ENCODE data around the gene APH1A.

APH1A gene

DNA sequence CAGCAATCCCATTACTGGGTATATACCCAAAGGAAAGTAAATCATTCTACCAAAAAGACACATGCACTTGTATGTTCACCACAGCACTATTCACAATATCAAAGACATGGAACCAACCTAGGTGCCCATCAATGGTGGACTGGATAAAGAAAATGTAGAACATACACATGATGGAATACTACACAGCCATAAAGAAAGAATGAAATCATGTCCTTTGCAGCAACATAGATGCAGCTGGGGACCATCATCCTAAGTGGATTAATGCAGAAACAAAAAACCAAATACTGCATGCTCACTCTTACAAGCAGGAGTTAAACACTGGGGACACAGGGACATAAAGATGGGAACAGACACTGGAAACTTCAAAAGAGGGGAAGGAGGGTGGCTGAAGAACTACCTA is 41.6 kb downstream of the APH1A start:
- H3K9me3 ChIP-seq (ENCODE audit: low read length) = no peaks in the 10 kb centered on the region
- no peaks in the 10 kb centered on the region for H3K27me3 ChIP-seq (ENCODE audit: insufficient read depth, low read length)
- no peak overlapping the region for H3K4me3 ChIP-seq (ENCODE audit: low read depth, low read length, poor library complexity, severe bottlenecking)
- peaks cover 10% of the 10 kb centered on the region; the same call in 1 of the 2 replicates for H3K79me2 ChIP-seq (ENCODE audit: insufficient read depth, low read length)
- H3K9ac ChIP-seq (ENCODE audit: low read length) = no peak overlapping the region
- no peaks in the 10 kb centered on the region for H4K20me1 ChIP-seq (ENCODE audit: insufficient read depth, low read length)
- peaks cover 84% of the 10 kb centered on the region for H3K36me3 ChIP-seq (ENCODE audit: insufficient read depth, low read length)
- H3K4me1 ChIP-seq (ENCODE audit: insufficient read depth, low read length, severe bottlenecking) = no peaks in the 10 kb centered on the region
- no peaks in the 10 kb centered on the region for H3F3A ChIP-seq (ENCODE audit: insufficient read depth, low read length)
- no peak overlapping the region for H3K4me2 ChIP-seq (ENCODE audit: low read length)
- H2AFZ ChIP-seq (ENCODE audit: low read length) = no peak overlapping the region
- TF ChIP-seq, protein P1, sequence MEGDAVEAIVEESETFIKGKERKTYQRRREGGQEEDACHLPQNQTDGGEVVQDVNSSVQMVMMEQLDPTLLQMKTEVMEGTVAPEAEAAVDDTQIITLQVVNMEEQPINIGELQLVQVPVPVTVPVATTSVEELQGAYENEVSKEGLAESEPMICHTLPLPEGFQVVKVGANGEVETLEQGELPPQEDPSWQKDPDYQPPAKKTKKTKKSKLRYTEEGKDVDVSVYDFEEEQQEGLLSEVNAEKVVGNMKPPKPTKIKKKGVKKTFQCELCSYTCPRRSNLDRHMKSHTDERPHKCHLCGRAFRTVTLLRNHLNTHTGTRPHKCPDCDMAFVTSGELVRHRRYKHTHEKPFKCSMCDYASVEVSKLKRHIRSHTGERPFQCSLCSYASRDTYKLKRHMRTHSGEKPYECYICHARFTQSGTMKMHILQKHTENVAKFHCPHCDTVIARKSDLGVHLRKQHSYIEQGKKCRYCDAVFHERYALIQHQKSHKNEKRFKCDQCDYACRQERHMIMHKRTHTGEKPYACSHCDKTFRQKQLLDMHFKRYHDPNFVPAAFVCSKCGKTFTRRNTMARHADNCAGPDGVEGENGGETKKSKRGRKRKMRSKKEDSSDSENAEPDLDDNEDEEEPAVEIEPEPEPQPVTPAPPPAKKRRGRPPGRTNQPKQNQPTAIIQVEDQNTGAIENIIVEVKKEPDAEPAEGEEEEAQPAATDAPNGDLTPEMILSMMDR (IDR thresholded peaks at IDR 0.05; ENCODE audit: low read length) = no peak
- TF ChIP-seq EZH2 (IDR thresholded peaks at IDR 0.05; ENCODE audit: borderline replicate concordance, low read length) = no peak
- no peaks in the 10 kb centered on the region for H3K9me2 ChIP-seq (ENCODE audit: low read depth, low read length)
- H3K27ac ChIP-seq (ENCODE audit: low read depth, low read length, poor library complexity, severe bottlenecking) = no peak overlapping the region

DNA sequence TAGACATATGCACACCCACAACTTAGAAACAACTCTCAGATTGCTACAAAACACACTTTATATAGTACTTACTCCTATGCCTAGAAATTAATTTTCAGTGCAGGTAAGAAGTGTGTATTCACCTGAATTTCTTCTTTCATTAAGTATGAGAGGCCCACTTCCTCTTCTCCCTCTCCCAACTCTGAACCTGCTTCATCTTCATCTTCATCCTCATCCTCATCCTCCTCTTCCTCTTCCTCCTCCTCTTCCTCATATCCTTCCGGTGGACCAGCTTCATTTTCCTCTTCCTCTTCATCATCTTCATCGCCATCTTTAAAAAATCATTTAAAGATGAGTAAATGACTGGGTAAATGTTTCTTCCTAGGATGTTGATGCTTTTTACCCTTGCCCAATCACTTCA is 42.3 kb downstream of the APH1A start:
- Histone ChIP-seq H2AFZ (ENCODE audit: low read length) (no peak overlapping the region), H3K9me3 (ENCODE audit: low read length) (no peaks in the 10 kb centered on the region), H3K9me2 (ENCODE audit: low read depth, low read length) (no peaks in the 10 kb centered on the region)

DNA sequence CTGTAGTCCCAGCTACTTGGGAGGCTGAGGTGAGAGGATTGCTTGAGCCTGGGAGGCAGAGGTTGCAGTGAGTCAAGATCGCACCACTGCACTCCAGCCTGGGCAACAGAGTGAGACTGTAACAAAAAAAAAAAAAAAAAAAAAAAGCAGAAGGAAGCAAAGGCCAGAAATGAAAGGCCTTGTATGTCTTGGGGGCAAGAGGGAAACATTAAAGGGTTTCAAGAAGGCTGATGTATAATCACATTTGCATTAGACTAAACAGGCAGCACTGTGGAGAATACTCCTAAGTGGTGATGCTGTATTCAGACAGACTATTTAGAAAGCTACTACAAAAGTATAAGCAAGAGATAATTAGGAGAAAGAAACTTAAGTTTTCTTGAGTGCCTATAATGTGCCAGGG is 43.3 kb downstream of the APH1A start:
- no peak overlapping the region for H2AFZ ChIP-seq (ENCODE audit: low read length)
- H3K9me2 ChIP-seq (ENCODE audit: low read depth, low read length) = no peaks in the 10 kb centered on the region
- no peak overlapping the region for H3K9ac ChIP-seq (ENCODE audit: low read length)
- H3K4me3 ChIP-seq (ENCODE audit: low read depth, low read length, poor library complexity, severe bottlenecking) = no peak overlapping the region
- H3K79me2 ChIP-seq (ENCODE audit: insufficient read depth, low read length) = 0 out of 2 replicates have a peak, but pooled peaks cover 5% of the 10 kb centered on the region
- H3K9me3 ChIP-seq (ENCODE audit: low read length) = no peaks in the 10 kb centered on the region
- no peaks in the 10 kb centered on the region for H3K27me3 ChIP-seq (ENCODE audit: insufficient read depth, low read length)
- H3K27ac ChIP-seq (ENCODE audit: low read depth, low read length, poor library complexity, severe bottlenecking) = no peak overlapping the region
- no peaks in the 10 kb centered on the region for H3F3A ChIP-seq (ENCODE audit: insufficient read depth, low read length)
- no peak overlapping the region for H3K4me2 ChIP-seq (ENCODE audit: low read length)
- TF ChIP-seq, protein P1 (IDR thresholded peaks at IDR 0.05; ENCODE audit: low read length) = no peak
- TF ChIP-seq EZH2 (IDR thresholded peaks at IDR 0.05; ENCODE audit: borderline replicate concordance, low read length) = no peak
- peaks cover 78% of the 10 kb centered on the region for H3K36me3 ChIP-seq (ENCODE audit: insufficient read depth, low read length)
- H4K20me1 ChIP-seq (ENCODE audit: insufficient read depth, low read length) = no peaks in the 10 kb centered on the region
- no peaks in the 10 kb centered on the region for H3K4me1 ChIP-seq (ENCODE audit: insufficient read depth, low read length, severe bottlenecking)

More for the DNA sequence above, 42.3 kb downstream of the APH1A start:
- H3K27ac ChIP-seq (ENCODE audit: low read depth, low read length, poor library complexity, severe bottlenecking) = no peak overlapping the region
- H3F3A ChIP-seq (ENCODE audit: insufficient read depth, low read length) = no peaks in the 10 kb centered on the region
- H3K4me2 ChIP-seq (ENCODE audit: low read length) = no peak overlapping the region
- H3K79me2 ChIP-seq (ENCODE audit: insufficient read depth, low read length) = peaks cover 6% of the 10 kb centered on the region; the same call in 1 of the 2 replicates
- no peaks in the 10 kb centered on the region for H4K20me1 ChIP-seq (ENCODE audit: insufficient read depth, low read length)
- H3K9ac ChIP-seq (ENCODE audit: low read length) = no peak overlapping the region
- H3K4me3 ChIP-seq (ENCODE audit: low read depth, low read length, poor library complexity, severe bottlenecking) = no peak overlapping the region
- H3K4me1 ChIP-seq (ENCODE audit: insufficient read depth, low read length, severe bottlenecking) = no peaks in the 10 kb centered on the region
- TF ChIP-seq, protein P1 (IDR thresholded peaks at IDR 0.05; ENCODE audit: low read length) = no peak
- no peak for TF ChIP-seq EZH2 (IDR thresholded peaks at IDR 0.05; ENCODE audit: borderline replicate concordance, low read length)
- H3K27me3 ChIP-seq (ENCODE audit: insufficient read depth, low read length) = no peaks in the 10 kb centered on the region
- H3K36me3 ChIP-seq (ENCODE audit: insufficient read depth, low read length) = peaks cover 80% of the 10 kb centered on the region

All from OCI-LY1 (cell line).